Neuronal stem cell (in vitro differentiated cells): ENCODE measurements around the gene USP14.

Experiments
- DNase-seq: peaks from one replicate; pipeline ENCODE4 v3.0.0-alpha.2; 2013; ENCODE audit warnings: low spot score
- H2AFZ ChIP-seq: one replicate; pipeline ENCODE4 v1.6.1; 2013; ENCODE audit warnings: mild to moderate bottlenecking, low read length, inconsistent platforms
- H2AK5ac ChIP-seq: 2 replicates; pipeline ENCODE4 v1.6.1; 2013; ENCODE audit warnings: low read depth, mild to moderate bottlenecking, inconsistent platforms, low read length, moderate library complexity, mixed read lengths
- H2BK120ac ChIP-seq: 2 replicates; pipeline ENCODE4 v1.6.1; 2013; ENCODE audit warnings: low read depth, mild to moderate bottlenecking, inconsistent platforms, low read length, moderate library complexity, mixed read lengths
- H2BK12ac ChIP-seq: one replicate; pipeline ENCODE4 v1.6.1; 2013; ENCODE audit warnings: low read length, inconsistent platforms
- H2BK15ac ChIP-seq: 2 replicates; pipeline ENCODE4 v1.6.1; 2013; ENCODE audit warnings: mild to moderate bottlenecking, low read length, inconsistent platforms, mixed read lengths
- H2BK5ac ChIP-seq: one replicate; pipeline ENCODE4 v1.6.1; 2013; ENCODE audit warnings: inconsistent platforms, mild to moderate bottlenecking, low read length, moderate library complexity
- H3K14ac ChIP-seq: one replicate; pipeline ENCODE4 v1.6.1; 2013; ENCODE audit warnings: low read length, inconsistent platforms
- H3K18ac ChIP-seq: 2 replicates; pipeline ENCODE4 v1.6.1; 2013; ENCODE audit warnings: low read length, inconsistent platforms
- H3K23ac ChIP-seq: 2 replicates; pipeline ENCODE4 v1.6.1; 2013; ENCODE audit warnings: low read depth, mild to moderate bottlenecking, mixed read lengths, low read length, inconsistent platforms; ENCODE audit not compliant: poor library complexity
- H3K27ac ChIP-seq: replicated peaks from 3 replicates; pipeline ENCODE4 v1.5.1; 2013; ENCODE audit warnings: low read length, inconsistent platforms
- H3K27me3 ChIP-seq, 3 experiments: 2 replicates each; pipeline ENCODE4 v1.6.1; 2013; ENCODE audit warnings: low read length in 3 of 3, mild to moderate bottlenecking in 2 of 3, inconsistent platforms in 1 of 3, low read depth in 1 of 3, mixed read lengths in 1 of 3, moderate library complexity in 1 of 3; ENCODE audit not compliant: control insufficient read depth in 3 of 3, insufficient read depth in 3 of 3
- H3K36me3 ChIP-seq, 2 donors: replicated peaks in 1 of 2; 2 replicates each; pipeline ENCODE4 v1.6.1; 2013; ENCODE audit warnings: low read length in 2 of 2; ENCODE audit not compliant: control insufficient read depth in 2 of 2, insufficient read depth in 2 of 2
- H3K4ac ChIP-seq: 2 replicates; pipeline ENCODE4 v1.6.1; 2013; ENCODE audit warnings: inconsistent platforms, mild to moderate bottlenecking, low read length, moderate library complexity
- H3K4me1 ChIP-seq, 2 donors: 1 replicate in 1 of 2; 2 replicates in 1 of 2; pipeline ENCODE4 v1.6.1; 2013; ENCODE audit warnings: low read length in 2 of 2, low read depth in 1 of 2; ENCODE audit not compliant: control insufficient read depth in 2 of 2, insufficient read depth in 1 of 2
- H3K4me2 ChIP-seq: one replicate; pipeline ENCODE4 v1.6.1; 2013; ENCODE audit warnings: mild to moderate bottlenecking, low read length, inconsistent platforms; ENCODE audit not compliant: insufficient read depth, poor library complexity, severe bottlenecking
- H3K4me3 ChIP-seq, 2 donors: 2 replicates each; pipeline ENCODE4 v1.5.1; 2013; ENCODE audit warnings: low read length in 2 of 2, mild to moderate bottlenecking in 2 of 2, inconsistent platforms in 1 of 2, moderate library complexity in 1 of 2
- H3K79me1 ChIP-seq: one replicate; pipeline ENCODE4 v1.6.1; 2013; ENCODE audit warnings: low read depth, mild to moderate bottlenecking, inconsistent platforms, low read length, moderate library complexity
- H3K9ac ChIP-seq: one replicate; pipeline ENCODE4 v1.6.1; 2013; ENCODE audit warnings: mild to moderate bottlenecking, low read depth, low read length, inconsistent platforms; ENCODE audit not compliant: poor library complexity
- H3K9me3 ChIP-seq, 2 donors: replicated peaks in 1 of 2; 2 replicates each; pipeline versions ENCODE3 to v1.6.1; 2013; ENCODE audit warnings: low read length in 2 of 2, mild to moderate bottlenecking in 2 of 2, inconsistent platforms in 1 of 2, low read depth in 1 of 2, mixed read lengths in 1 of 2, moderate library complexity in 1 of 2; ENCODE audit not compliant: control insufficient read depth in 2 of 2, insufficient read depth in 1 of 2
- H4K8ac ChIP-seq: one replicate; pipeline ENCODE4 v1.6.1; 2013; ENCODE audit warnings: low read depth, mild to moderate bottlenecking, inconsistent platforms, low read length, moderate library complexity
- H4K91ac ChIP-seq: one replicate; pipeline ENCODE4 v1.6.1; 2013; ENCODE audit warnings: low read length, low read depth, mild to moderate bottlenecking, inconsistent platforms; ENCODE audit not compliant: poor library complexity
- WGBS, 2 donors: extraction: QIAGEN DNeasy Blood & Tissue Kit; methylation state at CpG; one replicate each; pipeline ENCODE4 v1.1.7; 2013; ENCODE audit warnings: missing lambda C conversion rate in 2 of 2, mixed read lengths in 1 of 2; ENCODE audit not compliant: insufficient read length in 2 of 2, insufficient replicate concordance in 1 of 2; ENCODE audit errors: extremely low coverage in 2 of 2; 5-methylcytosine and 5-hydroxymethylcytosine counted together

The USP14 gene

GRCh38 chr18:231563-231962, 73.2 kb downstream of the USP14 start:
- Histone ChIP-seq H2BK120ac (no peak overlapping the region), H3K18ac (no peak overlapping the region), H4K91ac (no peak overlapping the region), H3K23ac (no peak overlapping the region), H3K27me3 (no peaks in the 10 kb centered on the region), H3K4me1 (no peaks in the 10 kb centered on the region), H3K9ac (no peak overlapping the region), H3K79me1 (no peaks in the 10 kb centered on the region), H2AK5ac (no peak overlapping the region), H2BK15ac (no peak overlapping the region), H3K9me3 (no peaks in the 10 kb centered on the region), H3K14ac (no peak overlapping the region), H3K4ac (no peak overlapping the region), H3K4me2 (no peak overlapping the region), H3K36me3 (peaks cover 8 to 77% of the 10 kb centered on the region in 2 donors), H2BK5ac (no peak overlapping the region), H2AFZ (no peak overlapping the region), H3K27ac (no peak overlapping the region), H3K4me3 (no peak overlapping the region), H2BK12ac (no peak overlapping the region), H4K8ac (no peak overlapping the region)
- no peak for DNase-seq
- no CpG with 5 or more reads among the region's 1 CpG for WGBS, 2 donors

- H3K4me2 ChIP-seq, result no peak overlapping the region
- no peak overlapping the region for H2BK5ac ChIP-seq
- H3K36me3 ChIP-seq, result peaks cover 2 to 93% of the 10 kb centered on the region in 2 donors
- H3K18ac ChIP-seq, result no peak overlapping the region
- no CpG with 5 or more reads among the region's 1 CpG for WGBS, 2 donors
- H2BK15ac ChIP-seq, result no peak overlapping the region
- H3K27ac ChIP-seq, result no peak overlapping the region
- no peak overlapping the region for H3K4me3 ChIP-seq
- H3K23ac ChIP-seq, result no peak overlapping the region
- no peaks in the 10 kb centered on the region for H3K4me1 ChIP-seq
- H2AK5ac ChIP-seq, result no peak overlapping the region
- peaks cover 0 to 33% of the 10 kb centered on the region in 2 donors for H3K9me3 ChIP-seq
- H3K27me3 ChIP-seq, result no peaks in the 10 kb centered on the region
- H4K91ac ChIP-seq, result no peak overlapping the region
- H4K8ac ChIP-seq, result no peak overlapping the region
- no peaks in the 10 kb centered on the region for H3K79me1 ChIP-seq
- DNase-seq, result no peak
- no peak overlapping the region for H2BK12ac ChIP-seq
- no peak overlapping the region for H2AFZ ChIP-seq
- no peak overlapping the region for H3K14ac ChIP-seq
- no peak overlapping the region for H2BK120ac ChIP-seq
- no peak overlapping the region for H3K4ac ChIP-seq
- no peak overlapping the region for H3K9ac ChIP-seq
These were observed 81.8 kb downstream of the USP14 start for GRCh38 chr18:240175-240574.

- Histone ChIP-seq H2BK5ac (no peak overlapping the region), H2AFZ (no peak overlapping the region), H3K4me2 (no peak overlapping the region), H3K4me1 (no peaks in the 10 kb centered on the region), H3K36me3 (peaks cover 9 to 97% of the 10 kb centered on the region in 2 donors), H3K23ac (no peak overlapping the region), H2BK120ac (no peak overlapping the region), H3K18ac (no peak overlapping the region), H3K14ac (no peak overlapping the region), H3K9ac (no peak overlapping the region), H2AK5ac (no peak overlapping the region), H3K4ac (no peak overlapping the region), H2BK15ac (no peak overlapping the region), H3K4me3 (no peak overlapping the region), H3K79me1 (no peaks in the 10 kb centered on the region), H3K27ac (no peak overlapping the region), H2BK12ac (no peak overlapping the region), H3K27me3 (no peaks in the 10 kb centered on the region), H3K9me3 (peaks cover 0 to 27% of the 10 kb centered on the region in 2 donors), H4K91ac (no peak overlapping the region), H4K8ac (no peak overlapping the region)
- whole genome bisulfite sequencing, 2 donors, result no CpG with 5 or more reads among the region's 2 CpGs
- DNase-seq, result no peak
These were observed 87.0 kb downstream of the USP14 start for GRCh38 chr18:245282-245847.

- Histone ChIP-seq H4K91ac (no peak overlapping the region), H3K4me1 (no peaks in the 10 kb centered on the region), H3K79me1 (no peaks in the 10 kb centered on the region), H2BK120ac (no peak overlapping the region), H2BK5ac (no peak overlapping the region), H3K9ac (no peak overlapping the region), H3K27me3 (no peaks in the 10 kb centered on the region), H3K27ac (no peak overlapping the region), H3K9me3 (peaks cover 0 to 18% of the 10 kb centered on the region in 2 donors), H4K8ac (no peak overlapping the region), H2BK12ac (no peak overlapping the region), H2AFZ (no peak overlapping the region), H3K4me2 (no peak overlapping the region), H3K4me3 (no peak overlapping the region), H2BK15ac (no peak overlapping the region), H3K36me3 (peaks cover 21 to 97% of the 10 kb centered on the region in 2 donors), H3K23ac (no peak overlapping the region), H3K14ac (no peak overlapping the region), H3K18ac (no peak overlapping the region), H3K4ac (no peak overlapping the region), H2AK5ac (no peak overlapping the region)
- no CpG with 5 or more reads among the region's 4 CpGs for WGBS, 2 donors
- DNase-seq, result no peak
These were observed 89.7 kb downstream of the USP14 start for GRCh38 chr18:248053-248452.
